Measurements from ENCODE around the gene LFNG. TPM values are rescaled to one million over a fixed set of nuclear protein-coding genes. Genes with fewer than 3 reads are reported as not detected.

LFNG gene
- total RNA-seq, 4 donors from 2014 or later = 17.9 to 162 (median 80.6) TPM

GRCh38 chr7:2479276-2480069 lies 40.1 kb upstream of the LFNG start:
- H3K27ac ChIP-seq = no peak overlapping the region
- peaks cover 15 to 18% (median 16%) of the 10 kb centered on the region in 4 donors for H3K4me1 ChIP-seq
- no peak overlapping the region for H3K4me3 ChIP-seq
- TF ChIP-seq EP300 (IDR thresholded peaks at IDR 0.05; ENCODE audit: low read depth) = no peak
- no peak for TF ChIP-seq POLR2AphosphoS5 (IDR thresholded peaks at IDR 0.05)
- no peak for TF ChIP-seq CTCF (IDR thresholded peaks at IDR 0.05)
- TF ChIP-seq POLR2A (IDR thresholded peaks at IDR 0.05) = no peak
- no peaks in the 10 kb centered on the region for H3K36me3 ChIP-seq
- in situ Hi-C loops (cut with MboI; ENCODE audit: low pct_ligation_motif_present in 1 of 4, low pct_unique_long_range_greater_than_20kb in 1 of 4, low sequenced_read_pairs in 3 of 4) = loop anchor here in 1 of 4 donors (25.0 kb wide), 1 partner anchor 208 kb away; the partner anchor contains the start of gene AMZ1
- DNase-seq = no peak
- intact Hi-C loops (cut with DNase I; ENCODE audit: low total_unique reads) = no loop called here
- H3K9me3 ChIP-seq = peaks cover 0 to 7% of the 10 kb centered on the region in 2 donors
- 64% methylated on average over 16 of the region's 16 CpGs; no CpG with 5 or more reads in 1 of the 2 donors for whole genome bisulfite sequencing, 2 donors (ENCODE audit: low coverage in 1 of 2)
- H3K27me3 ChIP-seq = peaks cover 19% of the 10 kb centered on the region

DNA sequence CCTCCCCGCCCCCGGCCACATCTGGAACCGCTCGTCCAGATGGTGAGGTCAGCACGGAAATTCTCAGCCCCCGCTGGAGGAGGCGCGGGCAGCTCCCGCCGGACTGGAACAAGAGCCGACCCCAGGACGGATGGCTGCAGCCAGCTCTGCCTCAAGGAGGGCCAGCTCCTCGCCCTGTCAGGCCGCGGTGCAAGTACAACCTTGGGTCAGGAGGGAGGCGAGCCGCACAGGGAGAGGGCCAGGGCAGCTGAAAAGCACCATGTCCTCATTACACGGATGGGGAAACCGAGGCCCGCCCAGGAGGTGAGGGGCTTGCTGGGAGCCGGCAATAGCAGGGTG lies 39.5 kb upstream of the LFNG start:
- Histone ChIP-seq H3K4me3 (no peak overlapping the region), H3K27me3 (peaks cover 19% of the 10 kb centered on the region), H3K36me3 (no peaks in the 10 kb centered on the region), H3K4me1 (peaks cover 15 to 18% (median 16%) of the 10 kb centered on the region in 4 donors), H3K27ac (no peak overlapping the region), H3K9me3 (peaks cover 0 to 7% of the 10 kb centered on the region in 2 donors)
- 66 to 100% methylated on average over 1 to 4 of the region's 21 CpGs for WGBS, 2 donors (ENCODE audit: low coverage in 1 of 2)
- TF ChIP-seq POLR2AphosphoS5 (IDR thresholded peaks at IDR 0.05) (no peak), POLR2A (IDR thresholded peaks at IDR 0.05) (no peak), CTCF (IDR thresholded peaks at IDR 0.05) (no peak), EP300 (IDR thresholded peaks at IDR 0.05; ENCODE audit: low read depth) (no peak)
- in situ Hi-C loops (cut with MboI; ENCODE audit: low pct_ligation_motif_present in 1 of 4, low pct_unique_long_range_greater_than_20kb in 1 of 4, low sequenced_read_pairs in 3 of 4) = loop anchor here in 1 of 4 donors (25.0 kb wide), 1 partner anchor 207 kb away; the partner anchor contains the start of gene AMZ1
- intact Hi-C loops (cut with DNase I; ENCODE audit: low total_unique reads) = no loop called here
- DNase-seq = no peak

GRCh38 chr7:2481195-2481594 lies 38.4 kb upstream of the LFNG start:
- Histone ChIP-seq H3K4me1 (peaks cover 15 to 18% (median 16%) of the 10 kb centered on the region in 4 donors), H3K4me3 (no peak overlapping the region), H3K27ac (no peak overlapping the region), H3K36me3 (no peaks in the 10 kb centered on the region), H3K27me3 (peaks cover 13% of the 10 kb centered on the region), H3K9me3 (peaks cover 0 to 7% of the 10 kb centered on the region in 2 donors)
- whole genome bisulfite sequencing, 2 donors (ENCODE audit: low coverage in 1 of 2) = 80 to 82% methylated on average over 4 of the region's 4 CpGs
- intact Hi-C loops (cut with DNase I; ENCODE audit: low total_unique reads) (no loop called here), in situ Hi-C loops (cut with MboI; ENCODE audit: low pct_ligation_motif_present in 1 of 4, low pct_unique_long_range_greater_than_20kb in 1 of 4, low sequenced_read_pairs in 3 of 4) (loop anchor here in 1 of 4 donors (25.0 kb wide), 1 partner anchor 206 kb away; the partner anchor contains the start of gene AMZ1)
- no peak for TF ChIP-seq EP300 (IDR thresholded peaks at IDR 0.05; ENCODE audit: low read depth)
- TF ChIP-seq POLR2A (IDR thresholded peaks at IDR 0.05) = no peak
- no peak for TF ChIP-seq CTCF (IDR thresholded peaks at IDR 0.05)
- TF ChIP-seq POLR2AphosphoS5 (IDR thresholded peaks at IDR 0.05) = no peak
- no peak for DNase-seq

- Histone ChIP-seq H3K4me1 (peaks cover 9 to 18% (median 11%) of the 10 kb centered on the region in 4 donors), H3K9me3 (peaks cover 0 to 7% of the 10 kb centered on the region in 2 donors), H3K36me3 (no peaks in the 10 kb centered on the region), H3K4me3 (no peak overlapping the region), H3K27me3 (peaks cover 13% of the 10 kb centered on the region), H3K27ac (no peak overlapping the region)
- no peak for DNase-seq
- TF ChIP-seq POLR2AphosphoS5 (IDR thresholded peaks at IDR 0.05) (no peak), CTCF (IDR thresholded peaks at IDR 0.05) (no peak), EP300 (IDR thresholded peaks at IDR 0.05; ENCODE audit: low read depth) (no peak), POLR2A (IDR thresholded peaks at IDR 0.05) (no peak)
- in situ Hi-C loops (cut with MboI; ENCODE audit: low pct_ligation_motif_present in 1 of 4, low pct_unique_long_range_greater_than_20kb in 1 of 4, low sequenced_read_pairs in 3 of 4) (loop anchor here in 1 of 4 donors (25.0 kb wide), 1 partner anchor 204 kb away; the partner anchor contains the start of gene AMZ1), intact Hi-C loops (cut with DNase I; ENCODE audit: low total_unique reads) (no loop called here)
- WGBS, 2 donors (ENCODE audit: low coverage in 1 of 2) = 68 to 76% methylated on average over 5 to 10 of the region's 10 CpGs
Observed at GRCh38 chr7:2482725-2483451, 36.7 kb upstream of the LFNG start.
